ENCODE results near the gene RCC2. TPM values are rescaled to one million over a fixed set of nuclear protein-coding genes. Genes with fewer than 3 reads are reported as not detected.

RCC2 gene
- total and polyA plus RNA-seq, 2 donors from 2014 or later = 16.1 to 46.8 TPM

DNA sequence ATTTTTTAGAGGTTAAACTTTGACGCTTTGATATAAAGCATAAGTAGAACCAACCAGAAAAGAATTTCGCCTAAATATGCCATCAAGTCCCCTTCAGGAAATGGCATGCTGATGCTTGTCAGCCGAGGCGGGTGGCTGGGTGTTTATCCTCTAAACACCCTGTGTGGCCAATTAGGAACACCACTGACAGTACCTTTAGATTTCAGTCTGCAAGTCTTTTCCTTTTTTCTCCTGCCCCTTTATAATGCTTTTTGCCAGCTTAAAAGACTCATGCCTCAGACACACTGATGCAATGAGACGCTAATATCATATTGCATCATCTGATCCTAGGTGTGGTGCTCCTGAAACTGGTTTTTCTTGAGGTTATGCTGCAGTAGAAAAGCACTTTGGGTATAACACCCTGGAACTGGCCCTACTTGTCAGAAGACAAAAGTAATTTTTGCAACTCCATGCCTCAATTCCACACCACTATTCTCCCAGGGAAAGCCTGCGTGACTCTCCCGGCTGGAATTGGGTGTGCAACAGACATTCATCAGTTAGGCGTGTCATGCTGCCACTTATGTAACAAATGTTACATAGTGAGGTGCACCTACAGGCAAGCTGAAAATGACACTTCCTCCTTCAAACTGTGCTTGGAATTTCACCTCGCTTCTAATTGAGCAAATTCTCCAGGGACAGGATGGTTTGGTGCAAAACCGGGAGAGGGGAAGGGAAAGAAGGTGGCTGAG lies 2.0 kb upstream of the RCC2 start:
- no peak overlapping the region for H3K9ac ChIP-seq (ENCODE audit: low read length in 3 of 3)

GRCh38 chr1:17440827-17441168 lies 1.3 kb upstream of the RCC2 start:
- DNase-seq = peak in 1 of 5 donors; percentile 26
- H3K4me1 ChIP-seq (ENCODE audit: control insufficient read depth in 2 of 3, insufficient read depth in 2 of 3, low read depth in 1 of 3, low read length in 3 of 3) = peaks cover 0 to 19% (median 13%) of the 10 kb centered on the region in 3 donors
- FAIRE-seq = no peak
- H3K9me3 ChIP-seq (ENCODE audit: control insufficient read depth in 2 of 3, insufficient read depth in 1 of 3, low read length in 3 of 3) = no peaks in the 10 kb centered on the region
- peaks cover 4% of the 10 kb centered on the region for H3K27me3 ChIP-seq (ENCODE audit: control insufficient read depth, insufficient read depth, low read length)
- H3K27ac ChIP-seq (ENCODE audit: low read depth in 2 of 2, low read length in 2 of 2) = no peak overlapping the region
- H3K36me3 ChIP-seq (ENCODE audit: control insufficient read depth in 2 of 3, insufficient read depth in 3 of 3, low read length in 3 of 3) = no peaks in the 10 kb centered on the region
- H3K4me3 ChIP-seq (ENCODE audit: low read length in 3 of 3) = peak overlapping the region in 1 of 3 donors; percentile 86
- TF ChIP-seq CTCF (IDR thresholded peaks at IDR 0.05; ENCODE audit: borderline replicate concordance, extremely low read depth, insufficient read depth) = no peak
- intact Hi-C loops (cut with DNase I) = no loop called here
- peak overlapping the region in 1 of 3 donors; percentile 5 for H3K9ac ChIP-seq (ENCODE audit: low read length in 3 of 3)

More for the DNA sequence above, 2.0 kb upstream of the RCC2 start:
- Histone ChIP-seq H3K9me3 (ENCODE audit: control insufficient read depth in 2 of 3, insufficient read depth in 1 of 3, low read length in 3 of 3) (no peaks in the 10 kb centered on the region), H3K36me3 (ENCODE audit: control insufficient read depth in 2 of 3, insufficient read depth in 3 of 3, low read length in 3 of 3) (no peaks in the 10 kb centered on the region), H3K4me1 (ENCODE audit: control insufficient read depth in 2 of 3, insufficient read depth in 2 of 3, low read depth in 1 of 3, low read length in 3 of 3) (peaks cover 0 to 19% (median 13%) of the 10 kb centered on the region in 3 donors), H3K27me3 (ENCODE audit: control insufficient read depth, insufficient read depth, low read length) (peaks cover 4% of the 10 kb centered on the region), H3K27ac (ENCODE audit: low read depth in 2 of 2, low read length in 2 of 2) (no peak overlapping the region), H3K4me3 (ENCODE audit: low read length in 3 of 3) (no peak overlapping the region)
- FAIRE-seq (no peak), DNase-seq (peak in 2 of 5 donors; percentile 8 to 11)
- TF ChIP-seq CTCF (IDR thresholded peaks at IDR 0.05; ENCODE audit: borderline replicate concordance, extremely low read depth, insufficient read depth) = no peak
- intact Hi-C loops (cut with DNase I) = no loop called here

DNA sequence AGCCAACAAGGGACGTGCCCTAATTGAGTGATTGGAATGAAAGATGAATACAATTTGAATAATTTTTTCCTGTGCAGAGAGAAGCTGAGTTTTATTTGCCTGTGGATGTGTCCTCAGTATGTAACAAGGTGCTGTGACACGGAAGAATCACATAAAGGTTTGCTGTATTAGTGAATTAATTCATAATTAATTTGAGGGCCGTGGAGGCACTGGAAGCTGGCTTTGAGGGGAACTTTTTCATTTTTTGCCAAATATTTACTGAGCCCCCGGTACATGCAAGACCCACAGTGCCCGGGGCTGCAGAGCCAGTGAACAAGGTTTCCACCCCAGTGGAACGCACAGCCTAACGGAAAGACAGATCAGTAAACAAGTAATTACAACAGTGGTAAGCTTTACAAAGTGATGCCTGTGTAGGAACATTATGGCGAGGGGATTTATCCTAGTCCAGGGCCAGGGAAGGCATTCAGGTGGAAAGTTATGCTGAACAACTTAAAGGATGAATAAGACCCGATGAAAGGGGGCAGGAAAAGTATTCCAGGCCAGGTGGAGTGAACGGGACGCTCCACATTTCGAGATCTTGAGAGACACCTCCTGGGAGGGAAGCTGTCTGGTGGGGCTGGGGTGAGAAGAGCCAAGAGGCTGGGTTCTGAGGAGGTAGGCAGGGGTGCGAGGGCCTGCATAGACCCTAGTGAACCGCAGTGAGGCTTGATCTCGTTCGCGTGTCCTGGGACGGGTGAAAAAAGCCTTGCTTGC lies 773 bp upstream of the RCC2 start:
- H3K36me3 ChIP-seq (ENCODE audit: control insufficient read depth in 2 of 3, insufficient read depth in 3 of 3, low read length in 3 of 3) = no peaks in the 10 kb centered on the region
- peak overlapping the region; percentile 65 to 80 for H3K27ac ChIP-seq (ENCODE audit: low read depth in 2 of 2, low read length in 2 of 2)
- DNase-seq (peak in 2 of 5 donors; percentile 17 to 57), FAIRE-seq (no peak)
- intact Hi-C loops (cut with DNase I) = no loop called here
- peaks cover 4% of the 10 kb centered on the region for H3K27me3 ChIP-seq (ENCODE audit: control insufficient read depth, insufficient read depth, low read length)
- peak overlapping the region; percentile 26 to 80 (median 39) for H3K9ac ChIP-seq (ENCODE audit: low read length in 3 of 3)
- peak overlapping the region; percentile 65 to 86 (median 71) for H3K4me3 ChIP-seq (ENCODE audit: low read length in 3 of 3)
- H3K9me3 ChIP-seq (ENCODE audit: control insufficient read depth in 2 of 3, insufficient read depth in 1 of 3, low read length in 3 of 3) = no peaks in the 10 kb centered on the region
- peaks cover 0 to 19% (median 13%) of the 10 kb centered on the region in 3 donors for H3K4me1 ChIP-seq (ENCODE audit: control insufficient read depth in 2 of 3, insufficient read depth in 2 of 3, low read depth in 1 of 3, low read length in 3 of 3)
- no peak for TF ChIP-seq CTCF (IDR thresholded peaks at IDR 0.05; ENCODE audit: borderline replicate concordance, extremely low read depth, insufficient read depth)

Measured in kidney (tissue), 14 donors.